Gastrocnemius medialis (tissue), 4 donors: ENCODE data around the gene CDC123. TPM values are rescaled to one million over a fixed set of nuclear protein-coding genes. Genes with fewer than 3 reads are reported as not detected.
"Not testable (repeated sequence)": the region's sequence is repeated elsewhere in the genome, so short reads cannot be mapped to it uniquely, and the experiment has no call there.

Source experiments
- ATAC-seq, 2 donors: fragments of 150-250 bp; one replicate each; pipeline ENCODE4 v1.9.1; 2016
- DNase-seq, 2 donors: peaks; one replicate each; pipeline ENCODE4 v3.0.0-alpha.2; 2019
- H3K27ac ChIP-seq, 4 donors: fragments of 200-600 bp; sonication (generic); 1 replicate in 1 of 4; 2 replicates in 3 of 4; pipeline ENCODE4 v1.5.1; 2016 to 2018; ENCODE audit warnings: mild to moderate bottlenecking in 2 of 4, moderate library complexity in 1 of 4
- H3K27me3 ChIP-seq, 3 donors: fragments of 200-600 bp; sonication (generic) in 2 of 3; 1 replicate in 1 of 3; 2 replicates in 2 of 3; pipeline versions ENCODE4 v1.5.1 to v1.6.0; 2016 to 2019; ENCODE audit warnings: mild to moderate bottlenecking in 1 of 3, moderate library complexity in 1 of 3
- H3K36me3 ChIP-seq, 2 donors: fragments of 200-600 bp; sonication (generic) in 1 of 2; one replicate each; pipeline ENCODE4 v1.5.1; 2017 to 2018
- H3K4me1 ChIP-seq, 2 donors: fragments of 200-600 bp; sonication (generic) in 1 of 2; one replicate each; pipeline ENCODE4 v1.5.1; 2016 to 2017; ENCODE audit warnings: mild to moderate bottlenecking in 2 of 2
- H3K4me3 ChIP-seq, 4 donors: fragments of 200-600 bp; sonication (generic) in 3 of 4; 1 replicate in 1 of 4; 2 replicates in 3 of 4; pipeline ENCODE4 v1.5.1; 2016 to 2019; ENCODE audit warnings: mild to moderate bottlenecking in 2 of 4
- H3K9me3 ChIP-seq, 3 donors: fragments of 200-600 bp; sonication (generic) in 2 of 3; 1 replicate in 1 of 3; 2 replicates in 2 of 3; pipeline ENCODE4 v1.5.1; 2016 to 2019
- POLR2A ChIP-seq, 2 donors: fragments of 450-650 bp; IDR thresholded peaks; one replicate each; pipeline ENCODE4 v1.6.1; 2017; ENCODE audit warnings: antibody characterized with exemption in 2 of 2, mild to moderate bottlenecking in 2 of 2, moderate library complexity in 2 of 2
- in situ Hi-C, 4 donors: fragments of 200-750 bp; cut with MboI; loops; one replicate each; pipeline versions ENCODE4 v1.15.0 to v1.8.0; 2017; ENCODE audit warnings: low sequenced_read_pairs in 4 of 4
- intact Hi-C: fragments of 100-400 bp; cut with DNase I; formaldehyde crosslinking; loops from one replicate; pipeline ENCODE4 v1.15.1; 2023; ENCODE audit warnings: low total_unique reads
- total RNA-seq, 4 donors: library from RNA; depleted of rRNA; stranded (reverse); fragments of >200 nt; gene quantifications; one replicate each; pipeline versions ENCODE4 v1.1.0 to v1.2.3, GENCODE V29; 2016
- TF ChIP-seq, protein P1 (sequence below), 5 experiments: fragments of 450-650 bp in 3 of 5; fragments of 200-600 bp in 2 of 5; sonication (generic) in 2 of 5; IDR thresholded peaks in 4 of 5; conservative IDR thresholded peaks in 1 of 5; 1 replicate in 4 of 5; 2 replicates in 1 of 5; pipeline ENCODE4 v1.5.1; 2016 to 2019; ENCODE audit warnings: antibody characterized with exemption in 5 of 5, mild to moderate bottlenecking in 3 of 5, moderate library complexity in 3 of 5

Gene CDC123
- total RNA-seq, 4 donors from 2014 or later: 31.0 to 54.3 (median 37.9) TPM

DNA sequence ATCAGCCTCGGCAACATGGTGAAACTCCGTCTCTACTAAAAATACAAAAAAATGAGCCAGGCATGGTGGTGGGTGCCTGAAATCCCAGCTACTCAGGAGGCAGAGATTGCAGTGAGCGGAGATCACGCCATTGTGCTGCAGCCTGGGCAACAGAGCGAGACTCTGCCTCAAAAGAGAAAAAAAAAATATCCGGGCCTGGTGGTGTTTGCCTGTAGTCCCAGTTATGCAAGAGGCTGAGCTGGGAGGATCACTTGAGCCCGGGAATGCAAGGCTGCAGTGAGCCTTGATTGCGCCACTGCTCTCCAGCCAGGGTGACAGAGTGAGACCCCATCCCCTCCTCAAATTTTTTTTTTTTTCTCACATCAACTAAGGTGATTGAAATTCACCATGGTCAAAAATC is 42.8 kb downstream of the CDC123 start:
- no peak overlapping the region for H3K27ac ChIP-seq
- no peaks in the 10 kb centered on the region for H3K27me3 ChIP-seq
- peaks cover 0 to 9% of the 10 kb centered on the region in 2 donors for H3K4me1 ChIP-seq
- intact Hi-C loops: no loop called here
- no peak for ATAC-seq
- in situ Hi-C loops: no loop called here
- H3K4me3 ChIP-seq: no peak overlapping the region
- TF ChIP-seq, protein P1, sequence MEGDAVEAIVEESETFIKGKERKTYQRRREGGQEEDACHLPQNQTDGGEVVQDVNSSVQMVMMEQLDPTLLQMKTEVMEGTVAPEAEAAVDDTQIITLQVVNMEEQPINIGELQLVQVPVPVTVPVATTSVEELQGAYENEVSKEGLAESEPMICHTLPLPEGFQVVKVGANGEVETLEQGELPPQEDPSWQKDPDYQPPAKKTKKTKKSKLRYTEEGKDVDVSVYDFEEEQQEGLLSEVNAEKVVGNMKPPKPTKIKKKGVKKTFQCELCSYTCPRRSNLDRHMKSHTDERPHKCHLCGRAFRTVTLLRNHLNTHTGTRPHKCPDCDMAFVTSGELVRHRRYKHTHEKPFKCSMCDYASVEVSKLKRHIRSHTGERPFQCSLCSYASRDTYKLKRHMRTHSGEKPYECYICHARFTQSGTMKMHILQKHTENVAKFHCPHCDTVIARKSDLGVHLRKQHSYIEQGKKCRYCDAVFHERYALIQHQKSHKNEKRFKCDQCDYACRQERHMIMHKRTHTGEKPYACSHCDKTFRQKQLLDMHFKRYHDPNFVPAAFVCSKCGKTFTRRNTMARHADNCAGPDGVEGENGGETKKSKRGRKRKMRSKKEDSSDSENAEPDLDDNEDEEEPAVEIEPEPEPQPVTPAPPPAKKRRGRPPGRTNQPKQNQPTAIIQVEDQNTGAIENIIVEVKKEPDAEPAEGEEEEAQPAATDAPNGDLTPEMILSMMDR (IDR thresholded peaks at IDR 0.05 in 4 of 5, conservative IDR thresholded peaks at IDR 0.05 in 1 of 5): no peak
- no peak for TF ChIP-seq POLR2A (IDR thresholded peaks at IDR 0.05)
- no peak for DNase-seq
- H3K9me3 ChIP-seq: no peaks in the 10 kb centered on the region
- peaks cover 0 to 55% of the 10 kb centered on the region in 2 donors for H3K36me3 ChIP-seq

DNA sequence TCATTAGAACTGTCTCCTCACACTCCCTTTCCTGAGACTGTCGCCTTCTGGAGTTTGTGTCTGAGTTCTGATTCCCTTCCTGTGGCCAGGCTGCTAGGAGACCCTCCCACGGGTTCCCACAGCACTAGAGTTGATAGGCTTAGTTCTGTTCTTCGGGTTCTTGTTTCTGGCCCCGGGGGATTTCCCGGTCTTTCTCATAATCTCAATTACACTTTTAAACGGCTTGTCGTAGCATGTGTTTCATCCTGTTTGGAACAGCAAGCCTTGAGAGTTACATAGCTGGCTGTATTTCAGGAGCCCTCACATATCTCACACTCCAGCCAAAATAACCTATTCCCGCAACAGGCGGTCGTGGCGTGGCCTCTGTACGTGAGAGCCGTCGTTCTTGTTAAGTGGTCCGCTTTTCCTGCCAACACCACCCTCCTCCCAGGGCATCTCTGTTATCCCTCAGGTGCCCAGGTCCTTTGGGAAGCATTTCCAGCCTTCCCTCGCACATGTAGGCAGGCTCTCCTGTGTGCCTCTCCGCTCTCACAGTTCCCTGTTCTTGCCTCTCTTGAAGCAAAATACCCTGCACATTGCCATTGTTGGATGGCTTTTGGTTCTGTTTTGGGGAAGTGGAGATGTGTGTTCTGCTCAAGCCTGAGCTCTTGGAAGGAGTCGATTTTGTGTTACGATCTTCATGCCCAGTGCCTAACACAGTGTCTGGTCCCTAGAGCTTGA is 46.0 kb downstream of the CDC123 start:
- ATAC-seq (no peak), DNase-seq (no peak)
- intact Hi-C loops (no loop called here), in situ Hi-C loops (no loop called here)
- Histone ChIP-seq H3K27ac (no peak overlapping the region), H3K4me1 (peaks cover 0 to 9% of the 10 kb centered on the region in 2 donors), H3K36me3 (peaks cover 0 to 56% of the 10 kb centered on the region in 2 donors), H3K9me3 (no peaks in the 10 kb centered on the region), H3K27me3 (no peaks in the 10 kb centered on the region), H3K4me3 (no peak overlapping the region)
- TF ChIP-seq POLR2A (IDR thresholded peaks at IDR 0.05): no peak
- TF ChIP-seq, protein P1 (IDR thresholded peaks at IDR 0.05 in 4 of 5, conservative IDR thresholded peaks at IDR 0.05 in 1 of 5): no peak

GRCh38 chr10:12243864-12244620 is 48.1 kb downstream of the CDC123 start:
- Histone ChIP-seq H3K36me3 (peaks cover 0 to 55% of the 10 kb centered on the region in 2 donors), H3K9me3 (no peaks in the 10 kb centered on the region), H3K4me3 (no peak overlapping the region), H3K27ac (no peak overlapping the region), H3K27me3 (no peaks in the 10 kb centered on the region), H3K4me1 (peaks cover 0 to 9% of the 10 kb centered on the region in 2 donors)
- no peak for TF ChIP-seq POLR2A (IDR thresholded peaks at IDR 0.05)
- TF ChIP-seq, protein P1 (IDR thresholded peaks at IDR 0.05 in 4 of 5, conservative IDR thresholded peaks at IDR 0.05 in 1 of 5): no peak
- DNase-seq (no peak), ATAC-seq (no peak)
- in situ Hi-C loops (no loop called here), intact Hi-C loops (no loop called here)

GRCh38 chr10:12250181-12250580 is 54.2 kb downstream of the CDC123 start:
- TF ChIP-seq POLR2A (IDR thresholded peaks at IDR 0.05): no peak
- TF ChIP-seq, protein P1 (IDR thresholded peaks at IDR 0.05 in 4 of 5, conservative IDR thresholded peaks at IDR 0.05 in 1 of 5): no peak
- no peaks in the 10 kb centered on the region for H3K27me3 ChIP-seq
- in situ Hi-C loops (loop anchor here in 3 of 4 donors (25.0 kb wide), 4 partner anchors 637 to 837 kb away; no protein-coding TSS in a partner anchor), intact Hi-C loops (no loop called here)
- no peak overlapping the region for H3K4me3 ChIP-seq
- no peak for ATAC-seq
- no peak for DNase-seq
- H3K36me3 ChIP-seq: peaks cover 0 to 60% of the 10 kb centered on the region in 2 donors
- H3K9me3 ChIP-seq: no peaks in the 10 kb centered on the region
- H3K4me1 ChIP-seq: no peaks in the 10 kb centered on the region
- H3K27ac ChIP-seq: no peak overlapping the region

DNA sequence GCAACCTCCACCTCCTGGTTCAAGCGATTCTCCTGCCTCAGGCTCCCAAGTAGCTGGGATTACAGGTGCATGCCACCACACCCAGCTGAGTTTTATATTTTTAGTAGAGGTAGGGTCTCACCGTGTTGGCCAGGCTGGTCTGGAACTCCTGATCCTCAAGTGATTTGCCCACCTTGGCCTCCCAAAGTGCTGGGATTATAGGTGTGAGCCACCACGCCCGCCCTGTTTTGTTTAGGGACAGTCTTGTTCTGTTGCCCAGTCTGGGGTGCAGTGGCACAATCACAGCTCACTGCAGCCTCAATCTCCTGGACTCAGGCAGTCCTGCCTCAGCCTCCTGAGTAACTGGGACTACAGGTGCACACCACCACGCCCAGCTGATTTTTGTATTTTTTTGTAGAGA is 54.7 kb downstream of the CDC123 start:
- intact Hi-C loops: not testable (repeated sequence)
- H3K36me3 ChIP-seq: peaks cover 0 to 55% of the 10 kb centered on the region in 2 donors

More for the DNA sequence above, 54.7 kb downstream of the CDC123 start:
- not testable (repeated sequence) for H3K9me3 ChIP-seq, H3K27ac ChIP-seq, H3K27me3 ChIP-seq, DNase-seq, H3K4me3 ChIP-seq, ATAC-seq, H3K4me1 ChIP-seq
- in situ Hi-C loops: loop anchor here in 3 of 4 donors (25.0 kb wide), 4 partner anchors 637 to 837 kb away; no protein-coding TSS in a partner anchor
